ENCODE results near the gene GBP1.

- TF ChIP-seq POLR2A (IDR thresholded peaks at IDR 0.05; ENCODE audit: control extremely low read depth in 1 of 2, low read depth in 2 of 2, low read length in 2 of 2): no peak
- no peak for TF ChIP-seq POLR2AphosphoS5 (IDR thresholded peaks at IDR 0.05; ENCODE audit: low read depth, low read length)
- TF ChIP-seq SRF (IDR thresholded peaks at IDR 0.05; ENCODE audit: low read depth, low read length): no peak
- TF ChIP-seq, protein P1, sequence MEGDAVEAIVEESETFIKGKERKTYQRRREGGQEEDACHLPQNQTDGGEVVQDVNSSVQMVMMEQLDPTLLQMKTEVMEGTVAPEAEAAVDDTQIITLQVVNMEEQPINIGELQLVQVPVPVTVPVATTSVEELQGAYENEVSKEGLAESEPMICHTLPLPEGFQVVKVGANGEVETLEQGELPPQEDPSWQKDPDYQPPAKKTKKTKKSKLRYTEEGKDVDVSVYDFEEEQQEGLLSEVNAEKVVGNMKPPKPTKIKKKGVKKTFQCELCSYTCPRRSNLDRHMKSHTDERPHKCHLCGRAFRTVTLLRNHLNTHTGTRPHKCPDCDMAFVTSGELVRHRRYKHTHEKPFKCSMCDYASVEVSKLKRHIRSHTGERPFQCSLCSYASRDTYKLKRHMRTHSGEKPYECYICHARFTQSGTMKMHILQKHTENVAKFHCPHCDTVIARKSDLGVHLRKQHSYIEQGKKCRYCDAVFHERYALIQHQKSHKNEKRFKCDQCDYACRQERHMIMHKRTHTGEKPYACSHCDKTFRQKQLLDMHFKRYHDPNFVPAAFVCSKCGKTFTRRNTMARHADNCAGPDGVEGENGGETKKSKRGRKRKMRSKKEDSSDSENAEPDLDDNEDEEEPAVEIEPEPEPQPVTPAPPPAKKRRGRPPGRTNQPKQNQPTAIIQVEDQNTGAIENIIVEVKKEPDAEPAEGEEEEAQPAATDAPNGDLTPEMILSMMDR (IDR thresholded peaks at IDR 0.05; ENCODE audit: control extremely low read depth in 1 of 3, insufficient read depth in 1 of 3, low read depth in 1 of 3, low read length in 3 of 3): no peak
- TF ChIP-seq RAD21 (IDR thresholded peaks at IDR 0.05 in 1 of 2, conservative IDR thresholded peaks at IDR 0.05 in 1 of 2; ENCODE audit: low read depth in 2 of 2, low read length in 2 of 2): no peak
- TF ChIP-seq YY1 (IDR thresholded peaks at IDR 0.05; ENCODE audit: low read depth, low read length): no peak
- TF ChIP-seq, protein P2, sequence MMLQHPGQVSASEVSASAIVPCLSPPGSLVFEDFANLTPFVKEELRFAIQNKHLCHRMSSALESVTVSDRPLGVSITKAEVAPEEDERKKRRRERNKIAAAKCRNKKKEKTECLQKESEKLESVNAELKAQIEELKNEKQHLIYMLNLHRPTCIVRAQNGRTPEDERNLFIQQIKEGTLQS (IDR thresholded peaks at IDR 0.05; ENCODE audit: insufficient read depth, low read depth, low read length): no peak
- no peak for TF ChIP-seq EP300 (IDR thresholded peaks at IDR 0.05; ENCODE audit: borderline replicate concordance in 1 of 2, low read depth in 2 of 2, low read length in 2 of 2)
- no peak for TF ChIP-seq EZH2 (IDR thresholded peaks at IDR 0.05; ENCODE audit: low read depth, low read length, severe bottlenecking)
- TF ChIP-seq CEBPB (IDR thresholded peaks at IDR 0.05; ENCODE audit: low read depth, low read length): no peak
- no peak for TF ChIP-seq CREB1 (IDR thresholded peaks at IDR 0.05)
Observed at GRCh38 chr1:89088572-89088971, 23.6 kb upstream of the GBP1 start.
